Lower leg skin (tissue), 3 donors: Measurements from ENCODE around the gene NMNAT3.

ENCODE experiments used
- CTCF ChIP-seq, 3 donors: fragments of 450-650 bp; IDR thresholded peaks; one replicate each; pipeline ENCODE4 v1.5.1; 2016; ENCODE audit warnings: antibody characterized with exemption in 3 of 3, mild to moderate bottlenecking in 3 of 3, moderate library complexity in 2 of 3
- POLR2A ChIP-seq, 2 donors: fragments of 450-650 bp; IDR thresholded peaks; one replicate each; pipeline ENCODE4 v1.6.1; 2016 to 2017; ENCODE audit warnings: antibody characterized with exemption in 2 of 2, mild to moderate bottlenecking in 1 of 2, moderate library complexity in 1 of 2

- TF ChIP-seq CTCF (IDR thresholded peaks at IDR 0.05) (no peak), POLR2A (IDR thresholded peaks at IDR 0.05) (no peak)
These were observed 9.7 kb upstream of the NMNAT3 start for GRCh38 chr3:139687431-139687830.
